ENCODE data around the gene SPI1.

SPI1 gene

GRCh38 chr11:47394050-47394321, 15.6 kb upstream of the SPI1 start:
- no peak for TF ChIP-seq CTCF (IDR thresholded peaks at IDR 0.05)

- TF ChIP-seq CTCF (IDR thresholded peaks at IDR 0.05): no peak
These were observed 15.1 kb upstream of the SPI1 start for GRCh38 chr11:47393163-47394049.

GRCh38 chr11:47392546-47393162, 14.3 kb upstream of the SPI1 start:
- no peak for TF ChIP-seq CTCF (IDR thresholded peaks at IDR 0.05)

GRCh38 chr11:47391711-47392432, 13.5 kb upstream of the SPI1 start:
- no peak for TF ChIP-seq CTCF (IDR thresholded peaks at IDR 0.05)

- TF ChIP-seq CTCF (IDR thresholded peaks at IDR 0.05): no peak
These were observed 12.8 kb upstream of the SPI1 start for GRCh38 chr11:47391077-47391583.

- TF ChIP-seq CTCF (IDR thresholded peaks at IDR 0.05): no peak
These were observed 12.0 kb upstream of the SPI1 start for GRCh38 chr11:47390422-47390760.

GRCh38 chr11:47389577-47390421, 11.5 kb upstream of the SPI1 start:
- TF ChIP-seq CTCF (IDR thresholded peaks at IDR 0.05): no peak

All from LNCAP (cell line).